GM03348 (cell line): Measurements from ENCODE around the gene QRICH2.
"Not testable (repeated sequence)": the region's sequence is repeated elsewhere in the genome, so short reads cannot be mapped to it uniquely, and the experiment has no call there.

ENCODE experiments used
- DNase-seq: peaks from one replicate; pipeline ENCODE4 v3.0.0; 2012; ENCODE audit warnings: low spot score

Gene QRICH2

GRCh38 chr17:76307966-76308338 lies at the start of gene QRICH2:
Gene QRICH2 (minus strand): TSS chr17:76308276. CDS start chr17:76307998, 278 bp downstream.
- DNase-seq, result no peak

DNA sequence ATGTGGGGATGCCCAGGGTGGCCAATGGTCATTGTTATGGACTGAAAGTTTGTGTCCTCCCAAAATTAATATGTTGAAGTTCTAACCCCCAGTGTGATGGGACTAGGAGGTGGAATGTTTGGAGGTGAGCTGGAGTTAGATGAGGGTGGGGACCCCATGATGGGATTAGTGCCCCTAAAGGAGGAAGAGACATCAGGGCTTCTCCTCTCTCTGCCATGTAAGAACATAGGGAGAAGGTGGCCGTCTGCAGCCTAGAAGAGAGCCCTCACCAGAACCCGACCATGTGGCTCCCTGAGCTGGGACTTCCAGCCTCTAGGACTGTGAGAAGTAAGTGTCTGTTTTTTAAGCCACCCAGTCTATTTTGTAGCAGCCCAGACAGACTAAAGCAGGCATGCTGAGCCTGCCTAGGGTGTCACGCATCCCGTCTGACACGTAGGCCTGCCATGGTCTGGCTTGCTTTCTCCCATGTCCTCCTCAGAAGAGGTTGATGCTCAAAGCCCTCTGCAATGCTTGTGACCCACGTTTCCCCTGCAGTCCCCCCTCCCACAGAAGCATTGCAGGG lies 49.6 kb upstream of the QRICH2 start:
- no peak for DNase-seq

DNA sequence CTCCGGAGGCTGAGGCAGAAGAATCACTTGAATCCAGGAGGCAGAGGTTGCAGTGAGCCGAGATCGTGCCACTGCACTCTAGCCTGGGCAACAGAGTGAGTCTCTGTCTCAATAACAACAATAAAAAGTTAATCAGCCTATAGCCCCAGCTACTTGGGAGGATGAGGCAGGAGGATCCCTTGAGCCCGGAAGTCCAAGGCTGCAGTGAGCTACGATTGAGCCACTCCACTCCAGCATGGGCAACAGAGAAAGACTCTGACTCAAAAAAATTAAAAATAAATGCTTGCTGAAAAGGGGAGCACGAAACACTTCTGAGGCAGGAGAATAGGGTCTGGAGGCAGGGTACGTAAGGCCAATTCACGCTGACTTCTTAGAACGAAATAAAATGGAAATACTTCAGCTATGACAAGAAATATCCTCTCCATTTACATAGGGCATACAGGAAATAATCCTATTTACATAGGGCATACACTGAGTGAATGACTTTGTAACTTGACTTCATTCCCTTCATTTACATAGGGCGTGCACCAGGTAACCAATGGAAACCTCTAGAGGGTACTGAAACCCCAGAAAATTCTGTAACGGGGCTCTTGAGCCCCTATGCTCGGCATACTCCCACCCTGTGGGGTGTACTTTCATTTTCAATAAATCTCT lies 48.9 kb upstream of the QRICH2 start:
- no peak for DNase-seq

GRCh38 chr17:76354747-76355310 lies 46.8 kb upstream of the QRICH2 start:
- DNase-seq, result no peak

DNA sequence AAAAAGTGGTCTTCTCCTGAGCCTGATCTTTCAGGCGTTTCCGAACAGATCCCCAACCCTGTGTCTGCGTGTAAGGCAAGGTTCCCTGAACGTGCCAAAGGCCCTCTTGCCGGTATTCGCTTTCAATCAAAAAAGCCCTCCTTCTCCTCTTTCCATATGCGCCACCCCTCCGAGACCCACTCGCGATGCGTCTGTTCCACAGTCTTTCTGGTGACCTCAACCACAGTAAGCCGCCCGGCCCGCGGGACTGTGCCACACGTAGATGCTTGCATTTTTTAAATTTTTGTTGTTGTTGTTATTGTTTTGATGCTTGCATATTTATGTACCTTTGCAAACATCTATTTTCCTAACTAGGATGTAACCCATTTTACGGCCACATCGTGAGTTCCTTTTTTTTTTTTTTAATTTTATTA lies 46.2 kb upstream of the QRICH2 start:
- no peak for DNase-seq

- DNase-seq, result peak; percentile 96
Observed at GRCh38 chr17:76353599-76354316, 45.7 kb upstream of the QRICH2 start, which contains the start of gene PRPSAP1. Gene PRPSAP1 (minus strand): TSS chr17:76353916. CDS start chr17:76353703, 213 bp downstream.

DNA sequence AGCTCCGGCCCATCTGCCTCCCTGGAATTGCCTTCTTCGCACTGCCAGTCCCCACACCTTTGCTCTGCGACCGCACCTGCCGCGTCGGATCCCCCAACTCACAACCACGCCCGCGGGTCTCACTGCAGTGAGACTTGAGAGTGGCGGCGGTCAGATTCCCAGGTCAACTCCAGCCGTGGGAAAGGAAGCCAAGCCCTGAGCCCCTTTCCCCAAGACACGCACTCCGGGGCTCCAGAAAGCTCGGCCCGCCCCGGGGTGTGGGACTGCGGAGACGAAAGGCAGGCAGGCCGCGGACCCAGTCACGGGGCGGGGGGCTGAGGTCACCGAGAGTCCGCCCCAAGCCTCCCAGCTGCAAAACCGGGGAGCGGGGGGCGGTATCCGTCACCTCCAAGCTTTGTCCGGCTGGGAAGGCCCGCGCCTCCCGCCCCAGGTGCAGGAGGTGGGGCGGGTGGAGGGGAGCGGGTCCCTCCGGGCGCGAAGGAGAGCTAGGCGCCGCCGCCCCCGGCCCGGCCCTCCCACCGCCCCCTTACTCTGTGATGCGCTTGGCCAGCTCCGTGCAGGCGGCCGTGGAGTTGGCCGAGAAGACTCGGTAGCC lies 45.0 kb upstream of the QRICH2 start:
- DNase-seq, result peak; percentile 66

DNA sequence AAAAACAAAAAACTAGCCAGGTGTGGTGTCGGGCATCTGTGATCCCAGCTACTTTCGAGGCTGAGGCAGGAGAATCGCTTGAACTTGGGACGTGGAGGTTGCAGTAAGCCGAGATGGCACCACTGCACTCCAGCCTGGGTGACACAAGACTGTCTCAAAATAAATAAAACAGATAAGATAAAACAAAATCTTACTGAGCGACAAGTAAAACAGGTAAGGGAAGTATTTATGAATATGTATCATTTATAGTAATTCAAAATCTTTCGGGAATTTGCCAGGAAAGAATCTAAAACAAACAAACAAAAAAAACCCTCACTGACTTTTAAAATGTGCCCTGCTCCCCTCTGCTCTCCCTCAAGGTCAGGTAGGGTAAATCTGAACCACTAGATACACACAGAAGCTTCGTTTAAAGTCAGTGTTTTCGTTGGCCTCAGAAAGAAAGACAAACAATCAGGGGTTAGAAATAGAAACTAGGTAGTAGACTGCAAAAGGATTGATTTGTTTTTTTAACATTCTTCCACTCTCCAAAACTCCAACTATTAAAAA lies 43.5 kb upstream of the QRICH2 start:
- no peak for DNase-seq

DNA sequence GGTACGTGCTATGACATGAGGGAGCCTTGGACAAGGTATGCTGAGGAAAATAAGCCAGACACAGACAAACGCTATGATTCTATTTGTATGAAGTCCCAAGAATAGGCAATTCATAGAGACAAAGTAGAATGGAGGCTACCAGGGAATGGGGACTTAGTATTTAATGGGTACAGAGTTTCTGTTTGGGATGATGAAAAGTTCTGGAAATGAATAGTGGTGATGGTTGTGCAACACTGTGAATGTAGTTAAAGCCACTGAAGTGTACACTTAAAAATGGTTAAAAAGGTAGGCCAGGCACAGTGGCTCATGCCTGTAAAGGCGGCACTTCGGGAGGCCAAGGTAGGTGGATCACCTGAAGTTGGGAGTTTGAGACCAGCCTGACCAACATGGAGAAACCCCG lies 42.4 kb upstream of the QRICH2 start:
- DNase-seq, result no peak

DNA sequence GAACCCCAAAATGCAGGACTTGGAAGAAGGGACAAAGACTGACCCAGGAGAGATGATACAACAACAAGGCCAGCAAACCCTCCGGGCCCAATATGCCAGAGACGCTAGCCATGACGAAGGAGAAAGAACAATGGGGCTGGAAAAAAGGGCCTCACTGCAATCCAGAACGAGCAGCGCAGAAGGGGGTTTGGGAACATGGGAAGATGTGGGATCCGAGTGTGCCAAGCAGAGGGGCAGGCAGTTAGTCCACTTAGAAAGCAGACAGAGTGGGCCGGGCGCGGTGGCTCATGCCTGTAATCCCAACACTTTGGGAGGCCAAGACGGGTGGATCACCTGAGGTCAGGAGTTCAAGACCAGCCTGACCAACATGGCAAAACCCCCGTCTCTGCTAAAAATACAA lies 38.9 kb upstream of the QRICH2 start:
- not testable (repeated sequence) for DNase-seq

DNA sequence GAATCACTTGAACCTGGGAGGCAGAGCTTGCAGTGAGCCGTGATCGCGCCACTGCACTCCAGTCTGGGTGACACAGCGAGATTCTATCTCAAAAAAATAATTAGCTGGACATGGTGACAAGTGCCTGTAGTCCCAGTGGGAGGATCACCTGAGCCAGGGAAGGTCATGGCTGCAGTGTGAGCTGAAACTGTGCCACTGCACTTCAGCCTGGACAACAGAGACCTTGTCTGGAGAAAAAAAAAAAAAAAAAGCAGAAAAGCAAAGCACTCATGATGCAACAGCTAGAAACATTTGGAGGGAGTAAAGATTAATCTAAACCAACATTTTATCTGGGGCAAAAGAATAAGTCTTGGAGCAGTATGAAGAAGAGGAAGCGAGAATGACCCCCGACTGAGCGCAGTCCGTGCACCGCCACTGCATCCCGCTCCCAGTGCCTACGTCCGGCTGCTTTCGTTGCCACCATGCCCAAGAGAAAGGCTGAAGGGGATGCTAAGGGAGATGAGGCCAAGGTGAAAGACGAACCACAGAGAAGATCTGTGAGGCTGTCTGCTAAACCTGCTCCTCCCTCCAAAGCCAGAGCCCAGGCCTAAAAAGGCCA lies 37.4 kb upstream of the QRICH2 start:
- peak; percentile 41 for DNase-seq

- DNase-seq, result no peak
Observed at GRCh38 chr17:76343106-76343505, 35.0 kb upstream of the QRICH2 start.

- DNase-seq, result no peak
Observed at GRCh38 chr17:76341301-76341700, 33.2 kb upstream of the QRICH2 start.

DNA sequence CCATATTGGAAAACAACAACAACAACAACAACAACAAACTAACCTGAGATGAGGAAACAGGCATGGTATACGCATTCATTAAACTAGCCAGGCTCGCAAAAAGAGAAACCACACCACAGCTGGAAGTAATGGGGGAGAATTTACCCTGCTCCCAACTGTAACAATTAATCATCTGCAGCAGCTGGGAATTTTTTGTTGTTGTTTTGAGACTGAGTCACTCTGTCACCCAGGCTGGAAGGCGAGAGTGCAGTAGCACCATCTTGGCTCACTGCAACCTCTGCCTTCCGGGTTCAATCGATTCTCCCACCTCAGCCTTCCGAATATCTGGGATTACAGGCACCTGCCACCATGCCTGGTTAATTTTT lies 29.3 kb upstream of the QRICH2 start:
- DNase-seq, result peak; percentile 61

GRCh38 chr17:76336756-76337412 lies 28.8 kb upstream of the QRICH2 start:
- no peak for DNase-seq

DNA sequence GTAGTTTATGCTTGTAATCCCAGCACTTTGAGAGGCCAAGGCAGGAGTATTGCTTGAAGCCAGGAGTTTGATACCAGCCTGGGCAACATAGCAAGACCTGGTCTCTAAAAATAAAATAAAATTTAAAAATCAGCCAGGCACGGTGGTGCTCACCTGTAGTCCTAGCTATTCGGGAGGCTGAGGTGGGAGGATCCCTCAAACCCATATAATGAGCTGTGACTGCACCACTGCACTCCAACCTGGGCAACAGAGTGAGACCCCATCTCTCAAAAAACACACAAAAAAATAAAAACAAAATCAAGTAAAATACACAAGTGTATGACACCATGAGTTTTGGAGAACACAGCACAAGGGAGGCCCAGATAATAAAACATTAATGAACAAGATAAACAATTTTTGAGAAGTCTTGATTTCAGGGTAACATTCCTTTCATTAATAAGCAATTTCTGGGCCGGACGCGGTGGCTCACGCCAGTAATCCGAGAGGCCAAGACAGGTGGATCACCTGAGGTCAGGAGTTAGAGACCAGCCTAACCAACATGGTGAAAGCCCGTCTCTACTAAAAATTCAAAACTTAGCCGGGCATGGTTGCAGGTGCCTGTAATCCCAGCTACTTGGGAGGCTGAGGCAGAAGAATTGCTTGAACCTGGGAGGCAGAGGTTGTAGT lies 27.8 kb upstream of the QRICH2 start:
- no peak for DNase-seq

DNA sequence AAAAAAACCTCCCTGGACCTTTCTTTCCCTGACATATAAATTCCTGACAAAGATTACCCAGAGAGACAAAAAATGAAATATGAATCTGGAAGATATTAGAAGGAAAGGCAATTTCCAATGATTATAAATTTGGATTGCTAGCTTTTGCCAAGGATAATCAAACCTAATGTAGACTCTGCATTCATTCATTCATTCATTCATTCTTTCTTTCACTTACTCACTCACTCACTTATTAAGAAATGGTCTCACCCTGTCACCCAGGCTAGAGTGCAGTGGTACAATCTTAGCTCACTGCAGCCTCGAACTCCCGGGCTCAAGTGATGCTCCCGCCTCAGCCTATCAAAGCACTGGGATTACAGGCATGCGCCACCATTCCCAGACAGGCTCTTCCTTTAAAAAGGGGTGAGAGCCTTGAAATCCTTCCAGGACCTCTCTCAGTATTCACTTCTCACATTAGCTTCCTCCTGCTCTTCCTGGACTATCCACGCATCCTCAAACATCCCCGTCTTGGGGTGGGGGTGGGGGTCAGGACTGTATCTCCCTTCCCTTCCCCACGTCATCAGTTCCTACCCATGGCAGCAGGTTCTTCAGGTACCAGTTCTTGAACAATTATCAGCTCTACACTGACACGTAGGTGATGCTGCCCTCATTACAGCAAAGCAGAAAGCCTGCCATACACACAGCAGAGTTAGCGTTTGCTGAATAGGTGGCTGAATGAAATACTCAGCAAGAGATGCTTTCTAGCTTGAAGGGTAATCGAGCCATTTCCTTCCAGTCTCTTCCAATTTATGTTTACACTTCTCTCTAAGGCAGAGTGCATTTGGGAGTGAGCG lies 25.8 kb upstream of the QRICH2 start:
- DNase-seq, result no peak

GRCh38 chr17:76331083-76331482 lies 23.0 kb upstream of the QRICH2 start:
- no peak for DNase-seq

- DNase-seq, result no peak
Observed at GRCh38 chr17:76329664-76330063, 21.6 kb upstream of the QRICH2 start.

DNA sequence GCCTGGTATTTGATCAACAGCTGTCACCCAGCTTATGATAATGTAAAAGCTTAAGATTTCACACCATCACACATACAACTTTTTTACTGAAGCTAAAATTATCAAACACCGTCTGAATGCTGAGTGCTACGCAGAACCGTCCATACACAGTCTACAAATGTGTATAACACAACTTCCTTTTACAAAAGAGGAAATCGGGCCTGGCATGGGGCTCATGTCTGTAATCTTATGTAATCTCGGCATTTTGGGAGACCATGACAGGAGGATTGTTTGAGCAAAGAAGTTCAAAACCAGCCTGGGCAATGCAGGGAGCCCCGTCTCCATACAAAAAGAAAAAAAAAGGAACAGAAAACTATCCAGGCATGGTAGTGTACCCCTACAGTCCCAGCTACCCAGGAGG lies 19.6 kb upstream of the QRICH2 start:
- DNase-seq, result no peak
